HG03196 (cell line): ENCODE data around the gene KCTD17.

Experiments used
- ATAC-seq: cut with Tn5 transposase; IDR thresholded peaks from one replicate; pipeline ENCODE4 v1.9.1; 2021; ENCODE audit not compliant: unreplicated experiment

The KCTD17 gene

GRCh38 chr22:37077802-37078448, 26.4 kb downstream of the KCTD17 start:
- ATAC-seq, result no peak

GRCh38 chr22:37079158-37079557, 27.6 kb downstream of the KCTD17 start:
- no peak for ATAC-seq

- no peak for ATAC-seq
Observed at GRCh38 chr22:37079668-37080171, 28.2 kb downstream of the KCTD17 start.

GRCh38 chr22:37080438-37080837, 28.9 kb downstream of the KCTD17 start:
- no peak for ATAC-seq

DNA sequence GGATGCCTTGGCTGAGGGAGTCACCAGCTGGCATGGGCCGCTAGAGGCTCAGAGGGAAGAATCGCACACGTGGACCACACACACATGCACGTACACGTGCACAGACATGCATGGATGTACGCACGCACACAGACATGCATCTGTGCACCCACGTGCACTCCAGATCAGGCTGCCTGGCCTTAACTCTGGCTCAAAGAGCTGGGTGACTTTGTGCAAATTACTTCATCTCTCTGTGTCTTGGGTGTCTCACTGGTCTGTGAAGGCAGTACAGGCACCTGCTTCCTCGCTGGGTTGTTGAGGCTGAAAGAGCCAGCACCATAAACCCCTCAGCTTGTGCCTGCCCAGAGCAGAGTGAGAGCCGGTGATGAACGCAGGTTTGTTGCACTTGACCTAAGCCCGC, 29.3 kb downstream of the KCTD17 start:
- ATAC-seq, result no peak

DNA sequence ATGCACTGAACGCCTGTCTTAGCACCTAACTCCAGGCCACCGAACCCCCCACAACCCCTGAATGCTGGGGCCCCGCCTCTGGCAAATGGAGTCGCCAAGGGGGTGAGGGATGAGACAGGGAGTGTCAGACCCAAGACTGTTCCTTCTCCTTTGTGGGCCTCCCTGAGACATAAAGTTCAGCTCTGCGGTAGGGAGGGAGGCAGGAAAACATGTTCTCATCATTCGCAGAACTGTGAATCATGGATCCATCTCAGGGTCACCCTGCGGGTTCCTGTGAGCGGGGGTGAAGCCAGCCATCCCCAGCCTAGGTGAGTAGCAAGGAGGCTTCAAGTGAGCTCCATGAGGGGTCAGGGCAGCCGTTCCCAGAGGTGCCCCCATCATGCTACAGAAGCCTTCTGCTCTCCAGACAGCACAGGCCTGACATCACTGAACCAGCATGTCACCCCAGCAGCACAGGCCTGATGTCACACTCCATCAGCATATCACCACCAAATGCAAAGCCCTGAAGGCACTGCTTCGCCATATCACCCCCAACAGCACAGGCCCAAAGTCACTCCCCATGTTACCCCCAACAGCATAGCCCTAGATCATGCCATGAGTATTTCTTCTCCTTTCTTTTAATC, 30.8 kb downstream of the KCTD17 start:
- ATAC-seq, result no peak

- ATAC-seq, result no peak
Observed at GRCh38 chr22:37083914-37084313, 32.4 kb downstream of the KCTD17 start.

GRCh38 chr22:37084385-37084784, 32.8 kb downstream of the KCTD17 start:
- ATAC-seq, result no peak

DNA sequence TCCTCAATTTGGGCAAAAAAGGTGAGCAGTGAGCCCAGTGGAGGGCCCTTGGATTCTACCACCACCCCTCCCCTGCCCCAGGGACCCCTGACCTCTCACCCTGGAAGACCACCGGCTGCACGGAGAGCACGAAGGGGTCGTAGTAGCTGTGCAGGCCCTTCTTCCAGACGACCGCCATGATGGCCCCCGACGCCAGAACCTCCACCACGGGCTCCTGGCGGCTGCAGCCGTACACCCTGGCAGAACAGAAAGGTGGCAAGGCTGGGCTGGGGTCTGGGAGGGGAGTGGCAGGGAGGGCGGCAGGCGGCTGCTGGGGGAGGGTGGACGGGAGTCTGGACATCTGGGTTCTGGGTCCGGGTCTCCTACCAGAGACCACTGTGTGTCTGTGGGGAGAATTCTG, 34.6 kb downstream of the KCTD17 start:
- ATAC-seq, result no peak

DNA sequence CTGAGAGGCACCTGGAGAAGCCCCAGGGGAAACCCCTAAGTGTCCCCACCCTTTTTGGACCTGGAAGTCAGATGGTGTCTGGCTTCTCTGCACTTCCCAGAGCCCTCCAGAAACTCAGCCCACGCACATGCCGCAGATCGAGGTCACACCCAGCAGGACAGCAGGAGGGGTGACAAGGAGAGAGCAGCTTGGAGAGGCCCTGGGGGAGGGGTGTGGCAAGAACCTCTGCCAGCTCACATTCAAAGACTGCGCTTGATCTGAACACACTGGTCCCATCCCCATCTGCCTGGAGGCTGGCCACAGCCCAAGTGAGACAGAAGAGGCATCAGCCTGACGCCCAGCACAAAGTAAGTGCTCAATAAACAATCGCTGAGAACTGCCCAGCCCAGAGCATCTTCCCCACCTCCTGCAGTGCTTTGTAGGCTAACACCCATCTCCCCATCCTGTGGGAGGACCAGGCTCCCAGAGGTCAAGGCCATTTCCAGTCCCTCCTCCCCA, 36.6 kb downstream of the KCTD17 start:
- ATAC-seq, result no peak

GRCh38 chr22:37088750-37089408, 37.3 kb downstream of the KCTD17 start:
- no peak for ATAC-seq

- no peak for ATAC-seq
Observed at GRCh38 chr22:37089434-37089833, 37.9 kb downstream of the KCTD17 start.

DNA sequence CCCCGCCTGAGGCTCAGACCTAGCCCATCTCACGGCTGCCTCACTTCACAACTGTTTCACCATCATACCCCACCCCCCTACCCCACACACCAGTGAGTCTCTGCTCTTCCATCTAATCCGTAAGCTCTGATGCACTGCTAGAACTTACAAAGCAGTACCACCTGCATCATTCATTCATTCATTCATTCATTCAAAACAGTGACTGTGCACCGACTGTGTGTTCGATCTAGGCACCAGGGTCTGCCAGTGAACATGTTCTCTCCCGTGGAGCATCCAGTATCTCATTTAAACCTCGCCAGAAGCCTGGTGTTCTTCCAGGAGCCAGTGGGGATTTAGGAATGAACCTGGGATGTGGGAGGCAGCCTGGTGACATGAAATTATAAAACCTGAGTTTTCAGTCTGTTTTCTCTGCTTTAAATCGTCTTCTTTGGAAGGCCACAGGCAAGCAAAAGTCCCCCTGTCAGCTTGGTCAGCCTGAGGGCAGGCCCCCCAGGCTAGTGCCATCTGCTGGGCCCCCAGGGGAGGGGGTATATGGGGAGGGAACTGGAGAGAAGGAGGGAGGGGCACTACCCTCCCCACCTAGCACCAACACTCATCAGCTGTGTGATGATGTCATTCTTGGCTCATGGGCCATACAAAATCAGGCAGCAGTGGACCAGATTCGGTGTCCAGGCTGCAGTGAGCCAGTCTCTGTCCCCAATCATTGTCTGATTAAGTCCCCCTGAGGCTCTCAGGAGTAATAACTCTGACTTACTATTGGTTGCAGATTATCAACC, 39.6 kb downstream of the KCTD17 start:
- no peak for ATAC-seq

DNA sequence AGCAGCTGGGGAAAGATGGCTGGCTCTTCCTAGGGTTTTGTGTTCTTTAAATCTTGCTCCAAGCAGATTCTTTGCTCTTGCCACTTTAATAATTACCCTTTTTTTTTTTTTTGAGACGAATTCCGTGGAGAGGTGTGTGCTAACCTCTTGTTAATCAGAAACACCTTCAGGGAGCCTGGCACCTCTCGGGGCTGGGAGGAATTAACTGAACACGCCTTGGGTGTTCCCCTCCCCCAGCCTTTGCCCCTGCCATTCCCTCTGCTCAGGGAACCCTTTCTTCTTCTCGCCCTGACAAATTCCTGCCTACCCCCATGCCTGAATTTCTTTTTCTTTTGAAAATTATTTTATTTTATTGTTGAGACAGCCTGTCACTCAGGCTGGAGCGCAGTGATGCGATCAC, 40.5 kb downstream of the KCTD17 start:
- no peak for ATAC-seq

GRCh38 chr22:37092997-37093396, 41.5 kb downstream of the KCTD17 start:
- ATAC-seq, result no peak

DNA sequence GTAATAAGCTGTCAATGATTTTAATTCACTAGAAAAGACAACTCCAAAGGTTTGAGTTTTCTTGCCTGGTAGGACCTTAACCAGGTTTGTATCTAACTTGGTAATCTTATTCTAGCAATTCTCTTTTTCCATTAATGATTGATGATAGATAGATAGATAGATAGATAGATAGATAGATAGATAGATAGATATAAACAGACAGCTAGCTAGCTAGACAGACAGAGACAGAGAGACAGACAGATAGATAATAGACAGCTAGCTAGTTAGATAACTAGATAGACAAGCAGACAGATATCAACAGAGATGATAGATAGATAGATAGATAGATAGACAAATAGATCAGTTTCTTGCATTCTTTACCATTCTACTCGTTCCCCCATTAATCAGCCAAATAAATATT, 42.7 kb downstream of the KCTD17 start:
- no peak for ATAC-seq

DNA sequence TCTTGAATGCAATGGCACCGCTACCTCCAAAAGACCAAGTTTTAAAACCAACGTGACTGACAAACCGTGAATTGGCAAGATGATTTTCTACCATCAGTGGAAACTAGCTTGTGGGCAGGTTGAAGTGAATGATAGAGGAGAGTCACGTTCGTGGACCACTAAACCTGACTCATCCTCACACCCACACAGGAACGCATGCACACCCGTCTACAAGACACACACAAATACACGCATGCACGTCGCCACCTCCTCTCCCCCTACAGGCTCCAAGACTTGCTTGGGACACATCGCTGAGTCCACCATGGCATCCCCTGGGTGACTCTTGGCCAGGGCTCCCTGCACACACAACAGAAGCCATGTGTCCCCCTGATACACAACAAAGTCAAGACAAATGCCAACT, 43.6 kb downstream of the KCTD17 start:
- no peak for ATAC-seq

GRCh38 chr22:37097346-37097745, 45.8 kb downstream of the KCTD17 start:
- ATAC-seq, result no peak

- no peak for ATAC-seq
Observed at GRCh38 chr22:37098976-37099591, 47.5 kb downstream of the KCTD17 start.

DNA sequence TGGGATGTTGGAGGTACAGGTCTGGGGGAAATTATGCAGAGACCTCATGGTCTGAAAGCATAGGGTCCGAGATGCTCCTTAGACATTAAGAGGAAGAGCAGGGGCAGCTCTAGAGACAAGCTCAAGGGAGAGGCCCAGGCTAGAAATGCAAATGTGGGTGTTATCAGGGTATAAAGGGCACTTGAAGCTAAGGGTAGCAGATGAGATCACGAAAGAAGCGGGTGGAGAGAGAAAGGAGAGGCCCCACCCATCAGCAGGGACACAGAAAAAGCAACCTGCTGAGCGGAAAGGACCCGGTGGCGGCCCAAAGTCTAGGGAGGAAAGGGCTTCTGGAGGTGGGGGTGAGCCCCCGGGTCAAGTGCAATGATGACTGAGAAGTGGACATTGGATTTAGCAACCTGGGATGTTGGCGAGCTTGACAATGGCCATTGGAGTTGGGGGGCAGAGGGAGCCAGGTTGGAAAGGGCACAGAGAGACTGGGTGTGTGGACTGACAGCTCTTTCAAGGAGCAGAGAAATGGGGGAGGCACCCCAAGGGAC, 49.1 kb downstream of the KCTD17 start:
- no peak for ATAC-seq
